ENCODE data around the gene PRRT3.
"Not testable (repeated sequence)": the region's sequence is repeated elsewhere in the genome, so short reads cannot be mapped to it uniquely, and the experiment has no call there.

The PRRT3 gene

GRCh38 chr3:9942164-9942563 lies 10.0 kb downstream of the PRRT3 start:
- Histone ChIP-seq H3K4me3 (ENCODE audit: low read depth, low read length, poor library complexity, severe bottlenecking) (no peak overlapping the region), H4K20me1 (ENCODE audit: insufficient read depth, low read length) (no peaks in the 10 kb centered on the region), H3K4me1 (ENCODE audit: insufficient read depth, low read length, severe bottlenecking) (peaks cover 4% of the 10 kb centered on the region), H3K9me2 (ENCODE audit: low read depth, low read length) (no peaks in the 10 kb centered on the region), H3F3A (ENCODE audit: insufficient read depth, low read length) (no peaks in the 10 kb centered on the region), H3K4me2 (ENCODE audit: low read length) (no peak overlapping the region), H3K9ac (ENCODE audit: low read length) (no peak overlapping the region), H2AFZ (ENCODE audit: low read length) (no peak overlapping the region), H3K79me2 (ENCODE audit: insufficient read depth, low read length) (no peaks in the 10 kb centered on the region), H3K36me3 (ENCODE audit: insufficient read depth, low read length) (peaks cover 22% of the 10 kb centered on the region), H3K27me3 (ENCODE audit: insufficient read depth, low read length) (no peaks in the 10 kb centered on the region), H3K9me3 (ENCODE audit: low read length) (no peaks in the 10 kb centered on the region), H3K27ac (ENCODE audit: low read depth, low read length, poor library complexity, severe bottlenecking) (no peak overlapping the region)
- TF ChIP-seq CTCF (IDR thresholded peaks at IDR 0.05; ENCODE audit: low read length) (no peak), EZH2 (IDR thresholded peaks at IDR 0.05; ENCODE audit: borderline replicate concordance, low read length) (no peak)

- Histone ChIP-seq H3K27ac (ENCODE audit: low read depth, low read length, poor library complexity, severe bottlenecking) (no peak overlapping the region), H3K4me2 (ENCODE audit: low read length) (no peak overlapping the region), H2AFZ (ENCODE audit: low read length) (no peak overlapping the region), H3F3A (ENCODE audit: insufficient read depth, low read length) (no peaks in the 10 kb centered on the region), H4K20me1 (ENCODE audit: insufficient read depth, low read length) (no peaks in the 10 kb centered on the region), H3K4me3 (ENCODE audit: low read depth, low read length, poor library complexity, severe bottlenecking) (no peak overlapping the region), H3K27me3 (ENCODE audit: insufficient read depth, low read length) (no peaks in the 10 kb centered on the region), H3K4me1 (ENCODE audit: insufficient read depth, low read length, severe bottlenecking) (peaks cover 4% of the 10 kb centered on the region), H3K79me2 (ENCODE audit: insufficient read depth, low read length) (no peaks in the 10 kb centered on the region), H3K9ac (ENCODE audit: low read length) (no peak overlapping the region), H3K36me3 (ENCODE audit: insufficient read depth, low read length) (peaks cover 35% of the 10 kb centered on the region), H3K9me2 (ENCODE audit: low read depth, low read length) (no peaks in the 10 kb centered on the region), H3K9me3 (ENCODE audit: low read length) (no peaks in the 10 kb centered on the region)
- TF ChIP-seq EZH2 (IDR thresholded peaks at IDR 0.05; ENCODE audit: borderline replicate concordance, low read length) (no peak), CTCF (IDR thresholded peaks at IDR 0.05; ENCODE audit: low read length) (no peak)
Measured at GRCh38 chr3:9940746-9941145, 11.5 kb downstream of the PRRT3 start.

- not testable (repeated sequence) for H4K20me1 ChIP-seq (ENCODE audit: insufficient read depth, low read length); H2AFZ ChIP-seq (ENCODE audit: low read length); H3K27me3 ChIP-seq (ENCODE audit: insufficient read depth, low read length); H3K9me3 ChIP-seq (ENCODE audit: low read length); H3F3A ChIP-seq (ENCODE audit: insufficient read depth, low read length); H3K4me2 ChIP-seq (ENCODE audit: low read length); H3K4me3 ChIP-seq (ENCODE audit: low read depth, low read length, poor library complexity, severe bottlenecking); H3K79me2 ChIP-seq (ENCODE audit: insufficient read depth, low read length); H3K9ac ChIP-seq (ENCODE audit: low read length); H3K27ac ChIP-seq (ENCODE audit: low read depth, low read length, poor library complexity, severe bottlenecking); H3K9me2 ChIP-seq (ENCODE audit: low read depth, low read length)
- peaks cover 12% of the 10 kb centered on the region for H3K4me1 ChIP-seq (ENCODE audit: insufficient read depth, low read length, severe bottlenecking)
- H3K36me3 ChIP-seq (ENCODE audit: insufficient read depth, low read length): peaks cover 40% of the 10 kb centered on the region
Measured at GRCh38 chr3:9939906-9940305, 12.3 kb downstream of the PRRT3 start.

GRCh38 chr3:9938966-9939365 lies 13.2 kb downstream of the PRRT3 start:
- Histone ChIP-seq H3F3A (ENCODE audit: insufficient read depth, low read length) (no peaks in the 10 kb centered on the region), H3K9ac (ENCODE audit: low read length) (no peak overlapping the region), H4K20me1 (ENCODE audit: insufficient read depth, low read length) (no peaks in the 10 kb centered on the region), H3K27me3 (ENCODE audit: insufficient read depth, low read length) (no peaks in the 10 kb centered on the region), H3K27ac (ENCODE audit: low read depth, low read length, poor library complexity, severe bottlenecking) (no peak overlapping the region), H3K4me3 (ENCODE audit: low read depth, low read length, poor library complexity, severe bottlenecking) (no peak overlapping the region), H3K4me1 (ENCODE audit: insufficient read depth, low read length, severe bottlenecking) (peaks cover 21% of the 10 kb centered on the region), H3K9me3 (ENCODE audit: low read length) (no peaks in the 10 kb centered on the region), H3K36me3 (ENCODE audit: insufficient read depth, low read length) (peaks cover 35% of the 10 kb centered on the region), H3K9me2 (ENCODE audit: low read depth, low read length) (no peaks in the 10 kb centered on the region), H2AFZ (ENCODE audit: low read length) (no peak overlapping the region), H3K79me2 (ENCODE audit: insufficient read depth, low read length) (no peaks in the 10 kb centered on the region), H3K4me2 (ENCODE audit: low read length) (no peak overlapping the region)
- TF ChIP-seq CTCF (IDR thresholded peaks at IDR 0.05; ENCODE audit: low read length) (no peak), EZH2 (IDR thresholded peaks at IDR 0.05; ENCODE audit: borderline replicate concordance, low read length) (no peak)

All from OCI-LY1 (cell line).